GM19099 (cell line): ENCODE results near the gene STRAP.

Experiments used
- POLR2A ChIP-seq: IDR thresholded peaks from 3 replicates; pipeline ENCODE4 v1.6.1; 2011; ENCODE audit warnings: low read depth; ENCODE audit not compliant: insufficient read length; ENCODE audit errors: extremely low read depth

STRAP gene

GRCh38 chr12:15858353-15858752 lies 23.8 kb upstream of the STRAP start:
- no peak for TF ChIP-seq POLR2A

GRCh38 chr12:15859116-15859515 lies 23.1 kb upstream of the STRAP start:
- no peak for TF ChIP-seq POLR2A

- no peak for TF ChIP-seq POLR2A
Observed at GRCh38 chr12:15861404-15861803, 20.8 kb upstream of the STRAP start.

- TF ChIP-seq POLR2A = no peak
Observed at GRCh38 chr12:15862840-15863239, 19.3 kb upstream of the STRAP start.

- TF ChIP-seq POLR2A = no peak
Observed at GRCh38 chr12:15863372-15863771, 18.8 kb upstream of the STRAP start.

- no peak for TF ChIP-seq POLR2A
Observed at GRCh38 chr12:15863984-15864383, 18.2 kb upstream of the STRAP start.

- no peak for TF ChIP-seq POLR2A
Observed at GRCh38 chr12:15868186-15868585, 14.0 kb upstream of the STRAP start.

- TF ChIP-seq POLR2A = no peak
Observed at GRCh38 chr12:15873556-15873955, 8.6 kb upstream of the STRAP start.

- no peak for TF ChIP-seq POLR2A
Observed at GRCh38 chr12:15875863-15876262, 6.3 kb upstream of the STRAP start.

- TF ChIP-seq POLR2A = no peak
Observed at GRCh38 chr12:15879413-15879812, 2.8 kb upstream of the STRAP start.

- TF ChIP-seq POLR2A = no peak
Observed at GRCh38 chr12:15880721-15881120, 1.5 kb upstream of the STRAP start.

- TF ChIP-seq POLR2A = no peak
Observed at GRCh38 chr12:15883536-15883935, 1.3 kb downstream of the STRAP start.

GRCh38 chr12:15886372-15887042 lies 4.3 kb downstream of the STRAP start:
- TF ChIP-seq POLR2A = no peak

- TF ChIP-seq POLR2A = no peak
Observed at GRCh38 chr12:15887043-15887817, 5.0 kb downstream of the STRAP start.

GRCh38 chr12:15892645-15893259 lies 10.6 kb downstream of the STRAP start:
- TF ChIP-seq POLR2A = no peak

- no peak for TF ChIP-seq POLR2A
Observed at GRCh38 chr12:15893260-15893659, 11.1 kb downstream of the STRAP start.
